HepG2 (cell line): Measurements from ENCODE around the gene ATP1A1. TPM values are rescaled to one million over a fixed set of nuclear protein-coding genes. Genes with fewer than 3 reads are reported as not detected.

Experiments
- ATAC-seq: fragments of 200-7000 bp; cut with Tn5 transposase; 3 replicates; pipeline ENCODE4 v1.9.1; 2020; ENCODE audit warnings: mild to moderate bottlenecking, moderate library complexity
- BruUV-seq: library from RNA; stranded (reverse); fragments of 400-500 nt; replicated peaks from 2 replicates; lab custom pipeline; 2021; lab: Mats Ljungman, UMichigan
- CTCF ChIA-PET: fragments of 300-600 bp; formaldehyde crosslinking; extraction: SDS; loops from one replicate; lab custom pipeline; 2021; ENCODE audit warnings: low total read pairs, inconsistent platforms, low intra/inter-chr PET ratio; lab: Yijun Ruan, JAX
- POLR2A ChIA-PET: fragments of 350-600 bp; sonication (Branson Sonifier 250); formaldehyde crosslinking; loops from one replicate; lab custom pipeline; 2020; ENCODE audit warnings: antibody characterized with exemption, inconsistent platforms; lab: Yijun Ruan, JAX
- DNase-seq: peaks from one replicate; pipeline ENCODE4 v3.0.0-alpha.2; 2015; ENCODE audit warnings: low spot score
- FAIRE-seq: peaks from 3 replicates; lab custom pipeline; 2011; peaks lifted over from hg19 to GRCh38; lab: Jason Lieb, UNC
- H2AFZ ChIP-seq: one replicate; pipeline ENCODE4 v1.6.1; 2011; ENCODE audit warnings: low read length, inconsistent platforms
- H3K27ac ChIP-seq: fragments of 300-600 bp; 3 replicates; pipeline ENCODE4 v1.8.0; 2011; ENCODE audit warnings: mixed run types, mild to moderate bottlenecking, mixed read lengths, low read length, inconsistent platforms; ENCODE audit not compliant: insufficient read depth; ENCODE audit errors: extremely low read length
- H3K27me3 ChIP-seq, 2 experiments: fragments of 200-600 bp in 1 of 2; 2 replicates in 1 of 2; 3 replicates in 1 of 2; pipeline versions ENCODE4 v1.6.0 to v1.8.0; 2011; ENCODE audit warnings: low read length in 2 of 2, mild to moderate bottlenecking in 2 of 2, moderate library complexity in 2 of 2, inconsistent platforms in 1 of 2; ENCODE audit not compliant: insufficient read depth in 2 of 2, control insufficient read depth in 1 of 2
- H3K36me3 ChIP-seq, 2 experiments: fragments of 200-600 bp in 1 of 2; replicated peaks in 1 of 2; 2 replicates in 1 of 2; 3 replicates in 1 of 2; pipeline versions ENCODE4 v1.5.1 to v1.8.0; 2011; ENCODE audit warnings: low read length in 2 of 2, inconsistent platforms in 1 of 2; ENCODE audit not compliant: insufficient read depth in 2 of 2, control insufficient read depth in 1 of 2
- H3K4me1 ChIP-seq: 2 replicates; pipeline ENCODE4 v1.5.1; 2012; ENCODE audit warnings: low read length, inconsistent platforms; ENCODE audit not compliant: insufficient read depth
- H3K4me2 ChIP-seq: 2 replicates; pipeline ENCODE4 v1.6.0; 2011; ENCODE audit warnings: low read depth, low read length, inconsistent platforms
- H3K4me3 ChIP-seq, 3 experiments: fragments of 200-600 bp in 1 of 3; sonication (generic), shearing (Covaris generic) in 1 of 3; replicated peaks in 1 of 3; 2 replicates each; pipeline ENCODE4 v1.5.1; 2011 to 2016; ENCODE audit warnings: low read length in 3 of 3, inconsistent platforms in 2 of 3, low read depth in 2 of 3, mild to moderate bottlenecking in 2 of 3, control low read depth in 1 of 3, mixed read lengths in 1 of 3; ENCODE audit not compliant: insufficient read depth in 1 of 3
- H3K79me2 ChIP-seq: one replicate; pipeline ENCODE4 v1.6.1; 2011; ENCODE audit warnings: low read length, inconsistent platforms; ENCODE audit not compliant: insufficient read depth
- H3K9ac ChIP-seq: 2 replicates; pipeline ENCODE4 v1.6.0; 2011; ENCODE audit warnings: mild to moderate bottlenecking, low read depth, low read length, inconsistent platforms; ENCODE audit not compliant: insufficient read depth
- H3K9me3 ChIP-seq: 2 replicates; pipeline ENCODE4 v1.5.1; 2012; ENCODE audit warnings: mild to moderate bottlenecking, low read length
- H4K20me1 ChIP-seq: 2 replicates; pipeline ENCODE4 v1.6.0; 2011; ENCODE audit warnings: inconsistent platforms, mild to moderate bottlenecking, low read length, moderate library complexity; ENCODE audit not compliant: insufficient read depth
- ARNT2 ChIP-seq: sonication (generic); formaldehyde crosslinking; IDR thresholded peaks from 2 replicates; pipeline ENCODE4 v1.8.0; 2022; ENCODE audit warnings: mild to moderate bottlenecking, low read depth, missing genetic modification reagents, moderate library complexity
- DZIP1 ChIP-seq: sonication (generic); formaldehyde crosslinking; IDR thresholded peaks from 2 replicates; pipeline ENCODE4 v1.5.0; 2020; ENCODE audit warnings: mild to moderate bottlenecking, missing genetic modification reagents
- KAT7 ChIP-seq: IDR thresholded peaks from 2 replicates; pipeline ENCODE4 v1.6.1; 2018; ENCODE audit warnings: borderline replicate concordance, missing compliant biosample characterization
- MTA3 ChIP-seq: sonication (generic); formaldehyde crosslinking; IDR thresholded peaks from 2 replicates; pipeline ENCODE4 v1.4.0; 2020; ENCODE audit warnings: missing genetic modification reagents
- SOX5 ChIP-seq: IDR thresholded peaks from 2 replicates; pipeline ENCODE4 v1.6.1; 2016; ENCODE audit warnings: borderline replicate concordance
- SRY ChIP-seq: sonication (generic); formaldehyde crosslinking; IDR thresholded peaks from 2 replicates; pipeline ENCODE4 v1.8.0; 2022; ENCODE audit warnings: mild to moderate bottlenecking, missing genetic modification reagents
- SYNCRIP ChIP-seq: fragments of 200-400 bp; formaldehyde crosslinking; IDR thresholded peaks from 2 replicates; pipeline ENCODE4 v1.6.1; 2018; ENCODE audit warnings: mild to moderate bottlenecking, low read depth, low read length; ENCODE audit not compliant: insufficient read depth
- TEAD2 ChIP-seq: sonication (generic); formaldehyde crosslinking; IDR thresholded peaks from 2 replicates; pipeline ENCODE4 v1.9.0; 2021; ENCODE audit warnings: missing genetic modification reagents
- ZC3H4 ChIP-seq: sonication (generic); formaldehyde crosslinking; IDR thresholded peaks from 2 replicates; pipeline ENCODE4 v1.4.0; 2020; ENCODE audit warnings: missing genetic modification reagents, borderline replicate concordance
- ZNF136 ChIP-seq: sonication (generic); formaldehyde crosslinking; IDR thresholded peaks from 2 replicates; pipeline ENCODE4 v1.8.1; 2022; ENCODE audit warnings: low read depth, mild to moderate bottlenecking, moderate library complexity, missing genetic modification reagents
- ZNF230 ChIP-seq: sonication (generic); formaldehyde crosslinking; IDR thresholded peaks from 2 replicates; pipeline ENCODE4 v1.4.0; 2020; ENCODE audit warnings: mild to moderate bottlenecking, missing genetic modification reagents
- ZNF577 ChIP-seq: sonication (generic); formaldehyde crosslinking; IDR thresholded peaks from 2 replicates; pipeline ENCODE4 v1.4.0; 2020; ENCODE audit warnings: mild to moderate bottlenecking, low read depth, missing genetic modification reagents, borderline replicate concordance
- ZNF644 ChIP-seq: IDR thresholded peaks from 2 replicates; pipeline ENCODE4 v1.6.1; 2016; ENCODE audit warnings: low read depth
- in situ Hi-C: cut with HindIII; loops from 2 replicates; pipeline ENCODE4 v1.10.0; 2017; ENCODE audit warnings: low pct_unique_long_range_greater_than_20kb; ENCODE audit not compliant: extremely low pct_ligation_motif_present
- intact Hi-C: fragments of 100-400 bp; cut with micrococcal nuclease; formaldehyde crosslinking; loops from one replicate; pipeline ENCODE4 v1.10.0; 2022; ENCODE audit not compliant: unreplicated experiment
- polyA plus RNA-seq, 8 experiments: library from polyadenylated mRNA; depleted of rRNA in 3 of 8; stranded (reverse) in 7 of 8; unstranded in 1 of 8; fragments of >200 nt; fragmentation: Illumina TruSeq in 4 of 8; extraction: Trizol in 4 of 8; gene quantifications; 2 replicates each; pipeline versions ENCODE4 v1.2.1 to v1.2.3, GENCODE V29; 2011 to 2016; ENCODE audit warnings: low read depth in 4 of 8, missing spikeins in 1 of 8, mixed read lengths in 1 of 8; ENCODE audit not compliant: insufficient read depth in 1 of 8
- total RNA-seq, 5 experiments: library from RNA; depleted of rRNA; stranded (reverse); fragments of >200 nt; fragmentation: Illumina TruSeq; extraction: Trizol; gene quantifications; 2 replicates each; pipeline ENCODE4 v1.2.3, GENCODE V29; 2016; ENCODE audit warnings: low read depth in 1 of 5
- TF ChIP-seq, protein P1 (sequence below): sonication (generic); formaldehyde crosslinking; IDR thresholded peaks from 2 replicates; pipeline ENCODE4 v1.4.0; 2020; ENCODE audit warnings: missing genetic modification reagents
- TF ChIP-seq, protein P2 (sequence below): sonication (generic); formaldehyde crosslinking; IDR thresholded peaks from 2 replicates; pipeline ENCODE4 v1.5.1; 2020; ENCODE audit warnings: missing genetic modification reagents, mild to moderate bottlenecking, borderline replicate concordance
- TF ChIP-seq, protein P3 (sequence below): sonication (generic); formaldehyde crosslinking; IDR thresholded peaks from 2 replicates; pipeline ENCODE4 v1.4.0; 2020; ENCODE audit warnings: missing genetic modification reagents

ATP1A1 gene
- total and polyA plus RNA-seq, 2 of the 13 experiments (the other 11 are each of a cell fraction or from before 2014, with no cell fraction given) = 280 to 705 TPM

DNA sequence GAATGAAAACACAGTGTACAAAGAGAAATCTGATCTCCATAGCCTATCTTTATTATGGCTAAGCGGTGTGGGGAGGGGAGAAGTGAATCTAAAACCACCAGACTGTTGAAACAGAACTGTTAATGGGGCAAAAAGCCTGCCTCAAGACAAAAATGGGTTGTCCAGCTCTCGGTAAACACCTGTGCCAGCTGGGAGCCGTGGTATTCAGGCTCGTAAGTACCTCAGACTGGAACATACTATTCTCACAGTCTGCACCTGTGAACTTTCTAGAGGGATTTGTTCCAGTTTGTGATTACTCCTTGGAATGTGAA, 42.7 kb upstream of the ATP1A1 start (continued):
- TF ChIP-seq ARNT2 = no peak
- no peak for TF ChIP-seq ZC3H4 (CRISPR knock-in tag)
- no peak for TF ChIP-seq ZNF230 (CRISPR knock-in tag)
- no peak for TF ChIP-seq DZIP1 (CRISPR knock-in tag)
- no peak for TF ChIP-seq TEAD2 (CRISPR knock-in tag)
- TF ChIP-seq SYNCRIP = no peak

GRCh38 chr1:116330846-116331245, 42.2 kb upstream of the ATP1A1 start:
- FAIRE-seq (no peak), DNase-seq (no peak), ATAC-seq (no peak)
- H3K9me3 ChIP-seq = no peaks in the 10 kb centered on the region
- H4K20me1 ChIP-seq = no peaks in the 10 kb centered on the region
- no TSS peak for BruUV-seq
- CTCF ChIA-PET = no interaction called here
- H2AFZ ChIP-seq = no peak overlapping the region
- no peak overlapping the region for H3K9ac ChIP-seq
- H3K79me2 ChIP-seq = no peaks in the 10 kb centered on the region
- peaks cover 0 to 11% of the 10 kb centered on the region in 2 experiments; a peak in 1 of 5 replicates for H3K27me3 ChIP-seq
- no peaks in the 10 kb centered on the region for H3K36me3 ChIP-seq
- intact Hi-C loops (no loop called here), in situ Hi-C loops (no loop called here)
- TF ChIP-seq, protein P1, sequence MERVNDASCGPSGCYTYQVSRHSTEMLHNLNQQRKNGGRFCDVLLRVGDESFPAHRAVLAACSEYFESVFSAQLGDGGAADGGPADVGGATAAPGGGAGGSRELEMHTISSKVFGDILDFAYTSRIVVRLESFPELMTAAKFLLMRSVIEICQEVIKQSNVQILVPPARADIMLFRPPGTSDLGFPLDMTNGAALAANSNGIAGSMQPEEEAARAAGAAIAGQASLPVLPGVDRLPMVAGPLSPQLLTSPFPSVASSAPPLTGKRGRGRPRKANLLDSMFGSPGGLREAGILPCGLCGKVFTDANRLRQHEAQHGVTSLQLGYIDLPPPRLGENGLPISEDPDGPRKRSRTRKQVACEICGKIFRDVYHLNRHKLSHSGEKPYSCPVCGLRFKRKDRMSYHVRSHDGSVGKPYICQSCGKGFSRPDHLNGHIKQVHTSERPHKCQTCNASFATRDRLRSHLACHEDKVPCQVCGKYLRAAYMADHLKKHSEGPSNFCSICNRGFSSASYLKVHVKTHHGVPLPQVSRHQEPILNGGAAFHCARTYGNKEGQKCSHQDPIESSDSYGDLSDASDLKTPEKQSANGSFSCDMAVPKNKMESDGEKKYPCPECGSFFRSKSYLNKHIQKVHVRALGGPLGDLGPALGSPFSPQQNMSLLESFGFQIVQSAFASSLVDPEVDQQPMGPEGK (CRISPR knock-in tag) = no peak
- no peak for TF ChIP-seq ZNF577 (CRISPR knock-in tag)
- TF ChIP-seq SOX5 (CRISPR knock-in tag) = no peak
- TF ChIP-seq ZNF136 = no peak
- TF ChIP-seq, protein P2, sequence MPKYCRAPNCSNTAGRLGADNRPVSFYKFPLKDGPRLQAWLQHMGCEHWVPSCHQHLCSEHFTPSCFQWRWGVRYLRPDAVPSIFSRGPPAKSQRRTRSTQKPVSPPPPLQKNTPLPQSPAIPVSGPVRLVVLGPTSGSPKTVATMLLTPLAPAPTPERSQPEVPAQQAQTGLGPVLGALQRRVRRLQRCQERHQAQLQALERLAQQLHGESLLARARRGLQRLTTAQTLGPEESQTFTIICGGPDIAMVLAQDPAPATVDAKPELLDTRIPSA (CRISPR knock-in tag) = no peak
- TF ChIP-seq, protein P3, sequence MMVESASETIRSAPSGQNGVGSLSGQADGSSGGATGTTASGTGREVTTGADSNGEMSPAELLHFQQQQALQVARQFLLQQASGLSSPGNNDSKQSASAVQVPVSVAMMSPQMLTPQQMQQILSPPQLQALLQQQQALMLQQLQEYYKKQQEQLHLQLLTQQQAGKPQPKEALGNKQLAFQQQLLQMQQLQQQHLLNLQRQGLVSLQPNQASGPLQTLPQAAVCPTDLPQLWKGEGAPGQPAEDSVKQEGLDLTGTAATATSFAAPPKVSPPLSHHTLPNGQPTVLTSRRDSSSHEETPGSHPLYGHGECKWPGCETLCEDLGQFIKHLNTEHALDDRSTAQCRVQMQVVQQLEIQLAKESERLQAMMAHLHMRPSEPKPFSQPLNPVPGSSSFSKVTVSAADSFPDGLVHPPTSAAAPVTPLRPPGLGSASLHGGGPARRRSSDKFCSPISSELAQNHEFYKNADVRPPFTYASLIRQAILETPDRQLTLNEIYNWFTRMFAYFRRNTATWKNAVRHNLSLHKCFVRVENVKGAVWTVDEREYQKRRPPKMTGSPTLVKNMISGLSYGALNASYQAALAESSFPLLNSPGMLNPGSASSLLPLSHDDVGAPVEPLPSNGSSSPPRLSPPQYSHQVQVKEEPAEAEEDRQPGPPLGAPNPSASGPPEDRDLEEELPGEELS (CRISPR knock-in tag) = no peak
- TF ChIP-seq ZNF644 (CRISPR knock-in tag) = no peak
- TF ChIP-seq SRY = no peak
- no peak for TF ChIP-seq MTA3 (CRISPR knock-in tag)
- no peak for TF ChIP-seq KAT7 (CRISPR knock-in tag)
- H3K27ac ChIP-seq = no peak overlapping the region
- H3K4me3 ChIP-seq = no peak overlapping the region
- POLR2A ChIA-PET = no interaction called here
- H3K4me1 ChIP-seq = peaks cover 53% of the 10 kb centered on the region
- H3K4me2 ChIP-seq = no peak overlapping the region
